Prostate gland (tissue), 2 donors: ENCODE results near the gene E2F4. TPM values are rescaled to one million over a fixed set of nuclear protein-coding genes. Genes with fewer than 3 reads are reported as not detected.

ENCODE experiments used
- DNase-seq: peaks from one replicate; pipeline ENCODE4 v3.0.0-alpha.2; 2019; ENCODE audit warnings: low spot score
- H3K27ac ChIP-seq, 2 donors: fragments of 200-600 bp; sonication (generic); 2 replicates each; pipeline ENCODE4 v1.5.1; 2017 to 2019
- H3K27me3 ChIP-seq: fragments of 200-600 bp; sonication (generic); replicated peaks from 2 replicates; pipeline ENCODE4 v1.5.1; 2019; ENCODE audit not compliant: insufficient read depth
- H3K36me3 ChIP-seq, 2 donors: fragments of 200-600 bp; sonication (generic); 1 replicate in 1 of 2; 2 replicates in 1 of 2; pipeline versions ENCODE4 v1.5.1 to v1.8.1; 2017 to 2019
- H3K4me1 ChIP-seq: fragments of 200-600 bp; sonication (generic); replicated peaks from 2 replicates; pipeline ENCODE4 v1.5.1; 2019
- H3K4me3 ChIP-seq, 2 donors: fragments of 200-600 bp; sonication (generic); 2 replicates each; pipeline ENCODE4 v1.5.1; 2017 to 2019
- H3K9me3 ChIP-seq: fragments of 200-600 bp; sonication (generic); 2 replicates; pipeline ENCODE4 v1.5.1; 2017
- POLR2A ChIP-seq: fragments of 450-650 bp; IDR thresholded peaks from one replicate; pipeline ENCODE4 v1.6.1; 2016; ENCODE audit warnings: antibody characterized with exemption, mild to moderate bottlenecking
- POLR2AphosphoS5 ChIP-seq: sonication (generic); formaldehyde crosslinking; IDR thresholded peaks from one replicate; pipeline ENCODE4 v1.6.1; 2017; ENCODE audit warnings: antibody characterized with exemption
- WGBS: methylation state at CpG from one replicate; pipeline ENCODE4 v1.1.5; 2018; 5-methylcytosine and 5-hydroxymethylcytosine counted together
- intact Hi-C: fragments of 100-400 bp; cut with DNase I; formaldehyde crosslinking; loops from one replicate; pipeline ENCODE4 v1.14.2; 2022
- total RNA-seq, 2 donors: library from RNA; depleted of rRNA; stranded (reverse); fragments of >200 nt; gene quantifications; one replicate each; pipeline ENCODE4 v1.1.0, GENCODE V29; 2016
- TF ChIP-seq, protein P1 (sequence below), 4 experiments: fragments of 200-600 bp in 2 of 4; fragments of 450-650 bp in 2 of 4; sonication (generic) in 2 of 4; IDR thresholded peaks; 1 replicate in 3 of 4; 2 replicates in 1 of 4; pipeline ENCODE4 v1.5.1; 2016 to 2019; ENCODE audit warnings: antibody characterized with exemption in 4 of 4, mild to moderate bottlenecking in 2 of 4, moderate library complexity in 2 of 4

Gene E2F4
- total RNA-seq, 2 donors from 2014 or later, result 91.6 to 105 TPM

DNA sequence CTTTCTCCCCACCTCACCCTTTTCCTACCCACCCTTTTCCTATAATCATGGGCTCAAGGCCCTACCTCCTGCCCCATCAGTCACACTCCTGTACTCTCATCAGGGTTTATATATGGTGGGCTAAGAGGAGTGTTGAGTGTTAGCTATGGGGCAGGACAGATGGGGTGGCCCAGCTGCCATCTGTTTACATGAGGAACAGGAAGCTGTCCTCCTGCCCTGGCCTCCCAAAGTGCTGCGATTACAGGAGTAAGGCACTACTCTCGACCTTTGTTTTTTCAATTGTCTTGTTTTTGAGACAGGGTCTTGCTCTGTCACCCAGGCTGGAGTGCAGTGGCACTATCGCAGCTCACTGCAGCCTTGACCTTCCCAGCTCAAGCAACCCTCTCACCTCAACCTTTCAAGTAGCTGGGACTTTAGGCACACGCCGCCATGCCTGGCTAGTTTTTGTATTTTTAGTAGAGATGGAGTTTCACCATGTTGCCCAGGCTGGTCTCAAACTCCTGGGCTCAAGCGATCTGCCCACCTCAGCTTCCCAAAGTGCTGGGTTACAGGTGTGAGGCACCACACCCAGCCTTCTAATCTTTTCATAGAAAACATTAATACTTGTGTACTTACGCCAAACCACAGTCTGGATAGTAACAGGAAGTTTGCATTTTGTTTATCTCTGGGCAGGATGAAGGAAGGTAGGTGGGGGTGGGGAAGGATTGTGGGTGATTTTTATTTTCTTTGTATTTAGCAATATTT is 33.9 kb upstream of the E2F4 start:
- WGBS, result 79% methylated on average over 7 of the region's 7 CpGs

DNA sequence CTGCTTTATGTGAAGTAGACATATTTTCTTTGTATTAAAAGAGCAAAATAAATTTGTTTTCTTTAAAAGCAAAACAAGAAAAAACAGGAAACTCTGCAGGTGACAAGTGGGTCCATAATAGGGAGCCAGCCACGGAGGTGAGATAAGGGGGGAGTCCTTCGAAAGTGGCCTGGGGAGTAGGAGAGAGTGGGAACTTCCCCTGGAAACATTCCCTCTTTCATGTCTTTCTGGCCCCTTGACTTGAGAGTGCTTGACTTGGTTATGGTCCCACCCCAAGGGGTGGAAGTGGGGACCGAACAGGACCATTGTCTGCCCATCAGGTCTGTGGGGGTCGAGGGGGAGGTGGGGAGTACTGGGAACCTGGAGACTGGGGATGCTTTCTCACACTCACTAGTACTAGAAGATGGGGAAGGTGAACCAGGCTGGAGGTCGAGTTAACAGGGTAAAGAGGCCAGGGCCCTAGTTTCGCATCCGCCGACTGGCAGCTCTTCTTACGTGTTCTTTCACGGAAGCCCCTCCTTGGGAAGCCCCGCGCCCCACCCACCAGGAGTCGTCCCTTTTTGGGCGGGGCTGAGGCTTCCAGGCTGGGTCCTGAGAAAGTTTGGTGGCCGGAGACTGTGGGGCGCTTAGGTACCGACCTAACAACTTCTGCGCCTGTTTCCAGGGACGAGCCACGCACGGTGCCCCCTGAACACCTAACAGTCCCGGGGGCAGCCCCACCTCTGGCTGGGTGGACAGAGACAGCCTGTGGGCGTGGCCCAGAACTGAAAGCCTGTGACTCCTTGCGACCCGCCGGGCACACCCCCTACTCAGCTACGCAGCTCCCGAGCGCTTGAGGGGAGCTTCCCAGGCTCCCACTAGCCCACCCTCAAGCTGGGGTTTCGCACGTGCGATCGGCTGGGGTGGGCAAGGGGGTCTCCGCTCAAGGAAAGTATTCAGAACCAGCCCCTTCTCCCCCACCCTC is 33.0 kb upstream of the E2F4 start:
- TF ChIP-seq POLR2A, result peak; percentile 23
- TF ChIP-seq, protein P1, sequence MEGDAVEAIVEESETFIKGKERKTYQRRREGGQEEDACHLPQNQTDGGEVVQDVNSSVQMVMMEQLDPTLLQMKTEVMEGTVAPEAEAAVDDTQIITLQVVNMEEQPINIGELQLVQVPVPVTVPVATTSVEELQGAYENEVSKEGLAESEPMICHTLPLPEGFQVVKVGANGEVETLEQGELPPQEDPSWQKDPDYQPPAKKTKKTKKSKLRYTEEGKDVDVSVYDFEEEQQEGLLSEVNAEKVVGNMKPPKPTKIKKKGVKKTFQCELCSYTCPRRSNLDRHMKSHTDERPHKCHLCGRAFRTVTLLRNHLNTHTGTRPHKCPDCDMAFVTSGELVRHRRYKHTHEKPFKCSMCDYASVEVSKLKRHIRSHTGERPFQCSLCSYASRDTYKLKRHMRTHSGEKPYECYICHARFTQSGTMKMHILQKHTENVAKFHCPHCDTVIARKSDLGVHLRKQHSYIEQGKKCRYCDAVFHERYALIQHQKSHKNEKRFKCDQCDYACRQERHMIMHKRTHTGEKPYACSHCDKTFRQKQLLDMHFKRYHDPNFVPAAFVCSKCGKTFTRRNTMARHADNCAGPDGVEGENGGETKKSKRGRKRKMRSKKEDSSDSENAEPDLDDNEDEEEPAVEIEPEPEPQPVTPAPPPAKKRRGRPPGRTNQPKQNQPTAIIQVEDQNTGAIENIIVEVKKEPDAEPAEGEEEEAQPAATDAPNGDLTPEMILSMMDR (IDR thresholded peaks at IDR 0.05), result no peak
- TF ChIP-seq POLR2AphosphoS5, result no peak
- DNase-seq, result no peak
- 8% methylated on average over 32 of the region's 34 CpGs for WGBS
- Histone ChIP-seq H3K27ac (peak overlapping the region; percentile 91 to 94), H3K27me3 (no peaks in the 10 kb centered on the region), H3K9me3 (no peaks in the 10 kb centered on the region), H3K4me1 (peaks cover 27% of the 10 kb centered on the region), H3K4me3 (peak overlapping the region; percentile 92 to 97), H3K36me3 (no peaks in the 10 kb centered on the region)
- intact Hi-C loops, result loop anchor here (5.0 kb wide), 2 partner anchors 132 to 267 kb away; partner anchors contain the start of gene CBFB

More for the DNA sequence above, 33.9 kb upstream of the E2F4 start:
- Histone ChIP-seq H3K4me3 (no peak overlapping the region), H3K36me3 (no peaks in the 10 kb centered on the region), H3K27ac (no peak overlapping the region), H3K9me3 (no peaks in the 10 kb centered on the region), H3K4me1 (peaks cover 22% of the 10 kb centered on the region), H3K27me3 (no peaks in the 10 kb centered on the region)
- TF ChIP-seq, protein P1 (IDR thresholded peaks at IDR 0.05), result no peak
- no peak for TF ChIP-seq POLR2AphosphoS5
- no peak for TF ChIP-seq POLR2A
- no peak for DNase-seq
- intact Hi-C loops, result loop anchor here (5.0 kb wide), 2 partner anchors 131 to 266 kb away; partner anchors contain the start of gene CBFB

DNA sequence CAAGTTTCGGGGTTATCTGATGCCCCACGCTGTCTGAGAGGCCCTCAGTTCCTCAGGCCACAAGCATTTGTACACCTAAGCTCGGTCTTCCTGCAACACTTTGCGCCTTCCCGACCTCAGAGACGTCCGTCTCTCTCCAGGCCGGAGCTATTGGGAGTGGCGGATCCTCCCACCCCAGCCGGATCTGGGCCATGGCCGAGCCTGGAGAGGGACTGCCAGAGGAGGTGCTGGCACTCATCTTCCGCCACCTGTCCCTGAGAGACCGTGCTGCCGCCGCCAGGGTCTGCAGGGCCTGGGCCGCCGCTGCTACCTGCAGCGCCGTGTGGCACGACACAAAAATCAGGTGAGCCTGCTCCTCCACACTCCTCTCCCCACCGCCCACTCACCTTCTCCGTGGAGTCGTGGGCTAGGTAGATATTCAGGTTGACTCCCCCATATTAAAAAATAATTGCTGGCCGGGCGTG is 30.3 kb upstream of the E2F4 start:
- Histone ChIP-seq H3K9me3 (no peaks in the 10 kb centered on the region), H3K4me3 (peak overlapping the region; percentile 92 to 97), H3K27me3 (no peaks in the 10 kb centered on the region), H3K36me3 (no peaks in the 10 kb centered on the region), H3K4me1 (peaks cover 32% of the 10 kb centered on the region), H3K27ac (peak overlapping the region; percentile 91 to 94)
- TF ChIP-seq POLR2AphosphoS5 (no peak), POLR2A (no peak)
- TF ChIP-seq, protein P1 (IDR thresholded peaks at IDR 0.05), result peak in 1 of 4 experiments; percentile 31
- WGBS, result 41% methylated on average over 25 of the region's 25 CpGs
- intact Hi-C loops, result no loop called here
- peak; percentile 41 for DNase-seq

DNA sequence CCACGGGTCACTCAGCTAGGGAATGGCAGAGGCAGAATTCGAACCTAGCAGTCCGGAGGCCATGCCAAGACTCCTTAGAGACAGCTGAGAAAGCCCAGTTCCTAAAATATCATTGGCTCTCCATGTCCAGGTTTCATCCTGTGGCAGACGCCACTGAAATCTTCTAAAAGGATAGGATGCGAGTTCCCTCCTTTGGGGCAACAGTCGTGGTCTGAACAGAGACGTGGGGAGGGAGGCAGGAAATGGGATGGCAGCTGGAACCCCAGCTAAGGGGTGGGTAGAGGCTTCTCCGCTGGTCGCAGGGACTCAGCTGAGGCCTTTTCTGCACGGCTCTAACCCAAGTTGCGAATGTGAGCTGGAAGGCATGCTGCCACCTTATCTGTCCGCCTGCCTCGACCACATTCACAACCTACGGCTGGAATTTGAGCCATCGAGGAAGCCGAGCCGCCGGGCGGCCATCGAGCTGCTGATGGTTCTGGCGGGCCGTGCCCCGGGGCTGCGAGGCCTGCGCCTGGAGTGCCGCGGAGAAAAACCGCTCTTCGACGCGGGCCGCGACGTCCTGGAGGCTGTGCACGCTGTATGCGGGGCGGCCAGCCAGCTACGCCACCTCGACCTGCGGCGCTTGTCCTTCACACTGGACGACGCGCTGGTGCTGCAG is 29.3 kb upstream of the E2F4 start:
- WGBS, result 16% methylated on average over 44 of the region's 44 CpGs
- Histone ChIP-seq H3K27ac (peak overlapping the region; percentile 91 to 94), H3K36me3 (no peaks in the 10 kb centered on the region), H3K4me1 (peaks cover 32% of the 10 kb centered on the region), H3K9me3 (no peaks in the 10 kb centered on the region), H3K4me3 (peak overlapping the region; percentile 27 to 30), H3K27me3 (no peaks in the 10 kb centered on the region)
- DNase-seq, result no peak
- intact Hi-C loops, result no loop called here
- TF ChIP-seq POLR2AphosphoS5 (no peak), POLR2A (no peak)
- TF ChIP-seq, protein P1 (IDR thresholded peaks at IDR 0.05), result no peak
